ENCODE data around the gene FERMT3. TPM values are rescaled to one million over a fixed set of nuclear protein-coding genes. Genes with fewer than 3 reads are reported as not detected.
A peak's percentile ranks its signal among the peaks of the same experiment; 100 is the strongest.

FERMT3 gene
- total and polyA plus RNA-seq, 5 experiments from 2014 or later = 104 to 149 (median 125) TPM

DNA sequence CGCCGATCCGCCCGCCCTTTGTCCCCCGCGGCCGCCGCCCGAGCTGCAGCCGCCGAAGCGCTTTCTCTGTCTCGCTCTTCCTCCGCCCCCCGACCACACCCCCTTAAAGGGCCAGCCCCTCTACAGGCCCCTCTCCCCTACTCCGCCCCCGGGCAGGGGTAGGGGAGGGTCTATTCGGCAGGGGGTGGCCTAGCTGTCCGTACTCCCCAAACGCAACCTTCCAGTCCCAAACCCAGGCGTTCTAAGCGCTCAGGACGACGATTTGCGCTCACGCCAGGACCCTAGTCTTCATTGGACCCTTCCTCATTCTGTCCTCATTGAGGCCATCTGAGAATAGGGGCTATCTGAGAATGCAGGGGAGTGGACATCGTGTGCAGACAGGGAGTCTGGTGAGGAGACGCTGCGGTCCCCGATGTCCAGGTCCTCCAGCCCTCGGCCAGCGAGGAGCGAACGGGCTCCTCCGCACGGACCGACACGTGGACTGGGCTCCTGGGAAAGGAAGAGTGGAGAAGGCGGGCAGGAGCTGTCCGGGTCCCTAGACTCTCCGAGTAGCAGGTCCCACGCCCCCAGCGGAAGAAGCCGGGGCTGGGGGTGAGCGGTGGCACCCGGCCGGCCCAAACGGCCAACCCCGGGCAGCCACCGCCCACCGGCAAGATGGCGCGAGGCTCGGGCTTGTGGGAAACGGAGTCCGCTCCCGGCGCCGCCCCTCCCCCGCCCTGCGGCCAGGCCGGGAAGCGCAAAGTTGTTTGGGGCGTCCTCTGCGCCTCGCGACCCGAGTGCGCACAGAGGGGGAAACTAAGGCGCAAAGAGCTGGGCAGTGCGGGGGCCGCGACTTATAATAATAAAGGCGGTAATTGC, 40.6 kb downstream of the FERMT3 start, which contains the start of gene PPP1R14B:
PPP1R14B (minus strand) TSS at position 73 of the 858 bp plus-strand sequence. CDS start 270 bp downstream, outside the sequence.
- POLR2A ChIA-PET = interaction anchor here (0.7 to 13.8 kb wide), 12 partner anchors 10 to 273 kb away, joined by 3 to 176 read pairs (median 16); partner anchors contain the start of genes BAD, COX8A, DNAJC4 and ESRRA
- no peaks in the 10 kb centered on the region for H3K9me3 Mint-ChIP-seq
- H3K27me3 Mint-ChIP-seq = no peaks in the 10 kb centered on the region
- H3K27ac Mint-ChIP-seq = peak within 1 kb of the TSS; percentile 13 to 93 (median 82)
- peaks cover 18 to 53% (median 48%) of the 10 kb centered on the region in 4 donors for H3K4me1 Mint-ChIP-seq
- DNase-seq (peak; percentile 57 to 87 (median 71)), ATAC-seq (peak; percentile 65 to 69)
- peak within 1 kb of the TSS; percentile 79 to 92 (median 88) for H3K4me3 Mint-ChIP-seq
- peaks cover 0 to 2% (median 0%) of the 10 kb centered on the region in 3 donors for H3K36me3 Mint-ChIP-seq

DNA sequence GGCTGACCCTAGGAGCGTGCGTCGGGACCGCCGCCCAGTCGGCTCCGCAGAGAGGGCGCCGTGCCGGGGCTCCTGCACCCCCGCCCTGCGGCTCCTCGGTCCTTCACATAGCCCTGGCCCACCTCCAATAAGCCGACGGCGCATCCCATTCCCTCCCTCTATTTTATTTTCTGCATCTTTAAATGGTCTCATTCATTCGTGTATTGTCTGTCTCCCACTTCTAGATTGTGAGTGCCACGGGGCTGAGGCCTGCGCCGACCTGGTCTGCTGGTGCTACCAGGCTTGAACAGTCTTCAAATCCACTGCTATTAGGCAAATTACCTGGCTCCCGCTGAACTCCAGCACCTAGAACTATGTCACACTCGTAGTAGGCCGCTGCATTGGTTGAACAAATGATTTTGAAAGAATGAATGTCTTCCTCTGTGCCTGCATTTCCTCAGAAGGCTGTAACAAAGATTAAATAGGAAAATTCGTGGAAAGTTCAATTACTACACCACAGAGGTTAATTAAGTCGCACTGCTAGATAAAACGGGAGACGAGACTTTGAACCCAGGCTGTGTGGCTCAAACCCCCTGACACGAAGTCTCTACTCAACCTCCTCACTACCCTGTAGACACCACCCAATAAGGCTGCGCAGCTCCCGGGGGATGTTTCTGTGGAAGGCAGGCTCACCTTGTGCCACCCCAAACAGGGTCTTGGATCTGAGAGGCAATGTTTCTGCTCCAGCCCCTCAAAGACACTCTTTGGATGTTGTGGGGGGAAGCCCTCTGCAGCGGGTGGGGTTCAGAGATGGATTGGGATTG, 41.4 kb downstream of the FERMT3 start:
- Mint-ChIP-seq H3K9me3 (no peaks in the 10 kb centered on the region), H3K4me1 (peaks cover 19 to 51% (median 47%) of the 10 kb centered on the region in 4 donors), H3K4me3 (peak overlapping the region; percentile 65 to 92 (median 78)), H3K27ac (peak overlapping the region in 8 of 10 donors; percentile 27 to 75 (median 71)), H3K27me3 (no peaks in the 10 kb centered on the region), H3K36me3 (peaks cover 0 to 2% (median 0%) of the 10 kb centered on the region in 3 donors)
- POLR2A ChIA-PET = interaction anchor here (1.0 to 13.8 kb wide), 8 partner anchors 9 to 274 kb away, joined by 3 to 176 read pairs (median 55); partner anchors contain the start of genes BAD, COX8A, DNAJC4 and FERMT3
- DNase-seq = no peak
- ATAC-seq = no peak

DNA sequence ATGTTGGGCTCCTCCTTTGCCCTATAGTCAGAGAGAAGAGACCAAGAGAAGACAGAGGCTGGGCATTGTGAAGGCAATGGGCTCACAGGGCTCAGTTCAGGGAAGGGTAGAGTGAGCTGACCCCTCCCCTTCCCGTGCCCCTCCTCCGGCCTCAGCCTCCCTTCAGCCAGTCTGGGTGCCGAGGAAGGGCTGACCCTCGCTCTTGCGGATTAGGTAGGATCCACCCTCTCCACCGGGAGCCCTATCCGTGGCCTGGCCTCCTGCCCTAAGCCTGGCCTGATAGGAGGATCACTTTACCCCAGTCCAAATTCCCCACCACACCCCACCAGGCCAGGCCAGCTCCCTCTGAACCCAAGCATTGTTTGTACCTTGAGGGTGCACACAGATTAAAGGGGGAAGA, 42.1 kb downstream of the FERMT3 start:
- peaks cover 16 to 47% (median 42%) of the 10 kb centered on the region in 4 donors for H3K4me1 Mint-ChIP-seq
- no peak for ATAC-seq
- H3K27me3 Mint-ChIP-seq = no peaks in the 10 kb centered on the region
- POLR2A ChIA-PET = interaction anchor here (8.4 to 13.8 kb wide), 3 partner anchors 21 to 43 kb away, joined by 101 to 176 read pairs (median 113); partner anchors contain the start of genes FERMT3, NUDT22 and TRPT1
- H3K36me3 Mint-ChIP-seq = no peaks in the 10 kb centered on the region
- H3K4me3 Mint-ChIP-seq = peak overlapping the region in 7 of 10 donors; percentile 20 to 92 (median 79)
- no peaks in the 10 kb centered on the region for H3K9me3 Mint-ChIP-seq
- DNase-seq = no peak
- no peak overlapping the region for H3K27ac Mint-ChIP-seq

DNA sequence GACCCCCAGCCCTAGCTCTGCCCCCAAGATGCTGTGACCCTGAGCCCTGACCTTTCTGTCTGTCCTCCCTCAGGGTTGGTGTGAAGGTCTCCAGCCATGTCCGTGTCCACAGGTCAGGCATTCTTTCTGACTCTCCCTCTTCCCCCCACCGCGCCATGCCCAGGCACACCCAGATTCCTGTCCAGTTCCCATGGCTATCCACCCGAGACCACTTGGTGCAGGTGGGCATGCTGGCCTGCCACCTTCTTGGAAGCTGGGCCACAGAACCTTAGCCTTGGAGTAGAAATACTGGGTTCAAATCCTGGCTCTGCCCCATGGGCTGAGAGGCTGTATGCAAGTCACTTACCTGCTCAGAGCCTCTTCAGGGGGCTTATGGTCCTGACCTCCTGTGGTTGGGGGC, 42.5 kb downstream of the FERMT3 start:
- peak overlapping the region in 2 of 10 donors; percentile 38 to 44 for H3K27ac Mint-ChIP-seq
- ATAC-seq (no peak), DNase-seq (no peak)
- H3K36me3 Mint-ChIP-seq = no peaks in the 10 kb centered on the region
- H3K4me3 Mint-ChIP-seq = peak overlapping the region in 7 of 10 donors; percentile 22 to 82 (median 34)
- peaks cover 18 to 46% (median 38%) of the 10 kb centered on the region in 4 donors for H3K4me1 Mint-ChIP-seq
- no peaks in the 10 kb centered on the region for H3K9me3 Mint-ChIP-seq
- no peaks in the 10 kb centered on the region for H3K27me3 Mint-ChIP-seq
- POLR2A ChIA-PET = interaction anchor here (8.4 to 13.8 kb wide), 3 partner anchors 20 to 43 kb away, joined by 101 to 176 read pairs (median 113); partner anchors contain the start of genes FERMT3, NUDT22 and TRPT1

DNA sequence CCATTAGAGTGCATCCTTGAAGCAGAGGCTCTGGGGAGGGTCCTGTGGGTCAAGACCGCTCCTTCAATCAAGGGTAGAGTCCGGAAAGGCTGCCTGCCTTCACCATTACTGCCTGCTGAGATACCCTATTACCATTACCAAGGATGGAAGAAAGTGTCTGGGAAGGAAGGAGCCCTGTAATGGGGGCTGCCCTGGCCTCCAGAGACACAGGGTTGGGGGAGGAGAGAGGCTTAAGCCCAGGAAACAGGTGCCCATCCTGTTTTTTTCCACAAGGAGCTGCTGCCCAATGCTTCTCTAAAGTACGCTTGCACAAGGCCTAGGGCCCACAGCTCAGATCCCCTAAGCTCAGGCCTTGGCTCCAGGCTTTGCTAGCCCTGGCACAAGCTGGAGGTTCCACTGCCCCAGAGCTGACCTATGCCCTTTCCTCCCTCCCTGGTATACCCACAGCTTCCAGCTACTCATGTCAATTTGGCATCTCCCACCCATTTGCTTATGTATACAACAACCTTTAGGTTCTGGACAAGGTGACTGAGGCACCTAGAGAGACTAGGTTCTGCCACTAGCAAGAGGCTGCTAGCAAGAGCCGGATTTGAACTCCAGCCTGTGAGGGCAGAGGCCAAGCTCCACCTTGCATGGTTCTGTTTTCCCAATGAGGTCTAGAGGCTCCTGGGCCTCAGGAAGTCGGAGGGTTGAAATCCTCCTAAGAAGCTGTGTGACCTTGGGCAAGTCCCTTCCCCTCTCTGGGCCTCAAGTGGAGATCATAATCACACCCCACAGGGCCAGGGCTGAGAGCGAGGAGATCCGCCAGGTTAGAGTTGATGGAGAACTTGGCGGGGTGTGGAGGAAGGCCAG, 43.3 kb downstream of the FERMT3 start:
- H3K36me3 Mint-ChIP-seq = no peaks in the 10 kb centered on the region
- POLR2A ChIA-PET = interaction anchor here (0.8 to 13.8 kb wide), 8 partner anchors 9 to 68 kb away, joined by 3 to 176 read pairs (median 6); partner anchors contain the start of genes DNAJC4, FERMT3, FKBP2 and NUDT22
- H3K9me3 Mint-ChIP-seq = no peaks in the 10 kb centered on the region
- H3K4me1 Mint-ChIP-seq = peaks cover 18 to 46% (median 36%) of the 10 kb centered on the region in 4 donors
- H3K4me3 Mint-ChIP-seq = peak overlapping the region; percentile 19 to 93 (median 56)
- H3K27ac Mint-ChIP-seq = peak overlapping the region in 3 of 10 donors; percentile 25 to 47 (median 35)
- ATAC-seq (no peak), DNase-seq (no peak)
- no peaks in the 10 kb centered on the region for H3K27me3 Mint-ChIP-seq

DNA sequence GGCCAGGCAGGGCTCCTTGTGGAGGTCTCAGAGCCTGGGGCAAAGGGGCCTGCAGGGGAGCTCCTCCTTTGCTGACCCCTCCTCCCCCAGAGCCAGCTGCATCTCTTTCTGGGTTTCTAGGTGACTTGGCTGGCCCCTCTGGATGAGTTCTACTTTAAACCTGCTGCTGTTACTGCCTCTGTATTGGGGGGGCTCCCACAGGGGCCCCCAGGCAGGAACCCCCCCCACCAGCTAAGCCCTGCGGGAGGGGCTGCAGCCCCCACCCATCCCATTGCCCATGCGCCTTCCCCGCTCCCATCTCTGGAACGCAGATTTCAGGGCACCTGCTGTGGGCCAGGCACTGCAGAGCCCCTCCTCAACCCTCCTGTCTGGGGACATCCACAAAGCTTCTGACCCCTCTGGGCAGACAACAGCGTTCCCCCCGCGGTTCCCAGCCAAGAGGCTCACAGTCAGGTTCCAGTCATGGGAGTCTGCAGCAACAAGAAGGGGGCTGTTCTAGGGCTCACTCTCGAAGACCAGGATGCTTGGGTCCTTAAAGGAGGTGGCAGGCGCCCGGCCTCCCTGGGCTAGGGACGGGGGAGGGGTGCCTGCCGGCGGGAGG, 44.0 kb downstream of the FERMT3 start:
- no peak for ATAC-seq
- Mint-ChIP-seq H3K4me3 (peak overlapping the region in 9 of 10 donors; percentile 22 to 93 (median 84)), H3K36me3 (no peaks in the 10 kb centered on the region), H3K27ac (peak overlapping the region in 2 of 10 donors; percentile 43 to 69), H3K4me1 (peaks cover 16 to 39% (median 32%) of the 10 kb centered on the region in 4 donors), H3K9me3 (no peaks in the 10 kb centered on the region), H3K27me3 (no peaks in the 10 kb centered on the region)
- POLR2A ChIA-PET = interaction anchor here (1.1 to 13.8 kb wide), 8 partner anchors 7 to 67 kb away, joined by 3 to 176 read pairs (median 8); partner anchors contain the start of genes DNAJC4, FERMT3, FKBP2 and NUDT22
- DNase-seq = peak in 1 of 10 donors; percentile 32

DNA sequence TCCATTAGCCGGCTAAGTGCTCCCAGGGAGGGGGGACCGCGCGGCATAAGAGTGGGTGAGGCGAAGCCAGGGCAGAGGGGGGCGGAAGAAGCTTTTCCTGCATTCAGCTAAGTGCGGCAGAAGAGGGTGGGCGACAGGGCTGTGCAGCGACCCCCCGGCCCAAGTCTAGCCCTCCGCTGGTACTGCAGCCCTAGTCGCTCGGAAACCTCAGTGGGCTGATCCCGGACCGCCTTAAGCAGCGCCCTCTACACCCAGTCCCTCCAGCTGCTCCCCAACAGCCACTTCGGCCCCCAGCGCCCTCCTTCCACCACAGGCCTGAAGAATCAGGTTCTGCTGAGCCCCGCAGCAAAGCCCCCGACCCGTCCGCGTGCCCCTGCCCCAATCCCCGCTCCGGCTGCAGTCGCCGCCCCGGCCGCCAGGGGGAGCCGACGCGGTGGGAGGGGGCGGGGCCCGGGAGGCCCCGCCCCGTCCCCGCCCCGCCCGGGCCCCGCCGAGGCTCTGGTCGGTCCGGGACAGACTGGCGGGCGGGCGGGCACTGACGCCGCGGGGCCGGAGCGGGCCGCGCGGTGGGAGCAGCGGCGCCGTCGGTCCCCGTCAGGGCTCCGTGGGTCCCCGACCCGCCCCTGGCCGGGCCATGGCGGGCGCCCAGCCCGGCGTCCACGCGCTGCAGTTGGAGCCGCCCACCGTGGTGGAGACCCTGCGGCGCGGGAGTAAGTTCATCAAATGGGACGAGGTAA, 44.7 kb downstream of the FERMT3 start, which contains the start of gene PLCB3:
PLCB3 (plus strand) TSS at position 515 of the 737 bp plus-strand sequence; CDS start at position 635, 120 bp downstream.
- POLR2A ChIA-PET = interaction anchor here (1.0 to 13.8 kb wide), 11 partner anchors 8 to 66 kb away, joined by 3 to 176 read pairs (median 5); partner anchors contain the start of genes DNAJC4, FERMT3, FKBP2 and NUDT22
- Mint-ChIP-seq H3K27me3 (no peaks in the 10 kb centered on the region), H3K4me1 (peaks cover 12 to 33% (median 27%) of the 10 kb centered on the region in 4 donors), H3K4me3 (peak within 1 kb of the TSS; percentile 83 to 93 (median 87)), H3K27ac (peak within 1 kb of the TSS in 9 of 10 donors; percentile 32 to 89 (median 76)), H3K36me3 (no peaks in the 10 kb centered on the region), H3K9me3 (no peaks in the 10 kb centered on the region)
- DNase-seq (peak in 9 of 10 donors; percentile 47 to 76 (median 66)), ATAC-seq (peak; percentile 59 to 60)

DNA sequence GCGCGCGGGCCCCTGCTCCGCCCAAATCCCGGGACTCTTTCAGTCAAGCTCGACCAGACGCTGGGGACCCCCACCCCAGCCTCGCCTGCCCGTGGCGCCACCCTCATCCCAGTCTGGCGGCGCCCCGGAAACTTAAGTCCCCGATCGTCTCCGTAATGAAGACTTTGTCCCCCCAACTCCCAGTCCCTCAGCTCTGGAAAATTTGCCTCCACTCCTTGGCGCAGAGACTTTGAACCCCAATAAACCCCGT, 45.2 kb downstream of the FERMT3 start:
- Mint-ChIP-seq H3K27me3 (no peaks in the 10 kb centered on the region), H3K27ac (peak overlapping the region in 7 of 10 donors; percentile 32 to 86 (median 76)), H3K4me1 (peaks cover 12 to 33% (median 27%) of the 10 kb centered on the region in 4 donors), H3K9me3 (no peaks in the 10 kb centered on the region), H3K36me3 (peaks cover 0 to 2% (median 0%) of the 10 kb centered on the region in 3 donors), H3K4me3 (peak overlapping the region; percentile 82 to 93 (median 86))
- POLR2A ChIA-PET = interaction anchor here (0.8 to 13.8 kb wide), 8 partner anchors 9 to 66 kb away, joined by 3 to 176 read pairs (median 8); partner anchors contain the start of genes DNAJC4, FERMT3, FKBP2 and NUDT22
- no peak for DNase-seq
- no peak for ATAC-seq

DNA sequence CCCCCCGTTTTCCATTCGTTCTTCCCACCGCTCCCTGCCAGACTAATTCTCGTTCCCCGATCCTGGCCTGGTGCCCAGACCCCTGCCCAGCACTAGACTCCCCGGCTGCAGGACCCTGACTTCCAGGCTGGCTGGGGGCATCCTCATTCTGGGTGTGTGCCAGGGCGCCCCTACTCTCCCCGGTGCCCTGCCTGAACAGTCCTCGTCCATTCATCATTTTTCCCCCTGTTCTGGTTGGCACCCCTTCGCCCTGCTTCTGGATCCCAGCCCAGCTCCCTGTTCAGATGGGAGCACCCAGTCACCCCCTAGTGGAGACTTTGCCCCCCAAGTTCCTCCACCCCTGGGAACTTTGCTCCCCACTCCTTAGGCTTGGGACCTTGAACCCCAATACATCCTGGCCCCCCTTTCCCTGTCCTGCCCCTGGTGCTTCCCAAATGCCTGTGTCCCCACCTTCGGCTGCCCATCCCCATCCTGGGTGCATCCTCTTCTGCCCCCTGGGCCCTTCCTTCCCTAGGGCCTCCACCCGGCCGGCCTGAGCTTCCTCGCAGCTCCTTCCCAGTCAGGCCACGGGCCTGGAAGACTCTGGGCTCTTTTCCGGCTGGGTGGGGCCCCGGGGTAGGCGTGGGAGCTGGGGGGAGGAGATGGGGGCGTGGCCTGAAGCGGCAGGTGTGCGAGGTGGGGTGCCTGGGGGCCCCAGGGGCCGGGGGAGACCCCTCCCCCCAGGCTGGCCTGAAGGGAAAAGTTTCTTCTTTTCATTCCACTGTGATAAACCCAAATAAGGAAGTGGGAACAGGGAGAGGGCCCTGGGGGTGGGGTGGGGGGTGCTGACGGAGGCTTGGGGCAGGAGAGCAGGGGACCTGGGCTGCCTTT, 45.7 kb downstream of the FERMT3 start:
- H3K27me3 Mint-ChIP-seq = no peaks in the 10 kb centered on the region
- peak overlapping the region in 9 of 10 donors; percentile 32 to 86 (median 76) for H3K27ac Mint-ChIP-seq
- POLR2A ChIA-PET = interaction anchor here (0.8 to 13.8 kb wide), 9 partner anchors 9 to 65 kb away, joined by 3 to 176 read pairs (median 5); partner anchors contain the start of genes DNAJC4, FERMT3, FKBP2 and NUDT22
- H3K4me3 Mint-ChIP-seq = peak overlapping the region; percentile 82 to 93 (median 86)
- peaks cover 9 to 30% (median 23%) of the 10 kb centered on the region in 4 donors for H3K4me1 Mint-ChIP-seq
- ATAC-seq (peak; percentile 7 to 9), DNase-seq (peak in 1 of 10 donors; percentile 29)
- peaks cover 0 to 2% (median 0%) of the 10 kb centered on the region in 3 donors for H3K36me3 Mint-ChIP-seq
- H3K9me3 Mint-ChIP-seq = no peaks in the 10 kb centered on the region

All from naive thymus-derived CD8-positive, alpha-beta T cell (primary cell).